A549 (cell line): Measurements from ENCODE around the gene ACTR3. TPM values are rescaled to one million over a fixed set of nuclear protein-coding genes. Genes with fewer than 3 reads are reported as not detected.
"Not testable (repeated sequence)": the region's sequence is repeated elsewhere in the genome, so short reads cannot be mapped to it uniquely, and the experiment has no call there.

Experiments used
- ATAC-seq, 2 experiments: fragments of 200-7000 bp in 1 of 2; fragments of >200 bp in 1 of 2; cut with Nextera tagmentation in 1 of 2; cut with Tn5 transposase in 1 of 2; 3 replicates each; pipeline versions ENCODE4 v1.8.0 to v1.9.1; 2018 to 2020; ENCODE audit warnings: mild to moderate bottlenecking in 1 of 2, moderate library complexity in 1 of 2
- CTCF ChIA-PET: fragments of 300-600 bp; sonication (Branson Sonifier 250); formaldehyde crosslinking; extraction: SDS; loops from one replicate; lab custom pipeline; 2021; ENCODE audit warnings: antibody characterized with exemption, inconsistent platforms; lab: Yijun Ruan, JAX
- POLR2A ChIA-PET: fragments of 350-600 bp; formaldehyde crosslinking; extraction: SDS; loops from one replicate; lab custom pipeline; 2021; ENCODE audit warnings: antibody characterized with exemption, inconsistent platforms; lab: Yijun Ruan, JAX
- DNase-seq, 2 experiments: peaks; one replicate each; pipeline versions ENCODE4 v3.0.0 to v3.0.0-alpha.2; 2011 to 2016; ENCODE audit warnings: low read depth in 1 of 2, low spot score in 1 of 2
- FAIRE-seq: peaks from 2 replicates; lab custom pipeline; 2011; peaks lifted over from hg19 to GRCh38; lab: Jason Lieb, UNC
- H3K27ac ChIP-seq, 2 experiments: fragments of >200 bp; sonication (Bioruptor Twin); formaldehyde crosslinking; 3 replicates each; pipeline ENCODE4 v1.5.1; 2016 to 2017
- H3K4me1 ChIP-seq: fragments of >200 bp; sonication (Bioruptor Twin); formaldehyde crosslinking; 3 replicates; pipeline ENCODE4 v1.6.1; 2016
- H3K4me2 ChIP-seq: fragments of >200 bp; sonication (Bioruptor Twin); formaldehyde crosslinking; 3 replicates; pipeline ENCODE4 v1.6.1; 2016
- H3K4me3 ChIP-seq: fragments of >200 bp; sonication (Bioruptor Twin); formaldehyde crosslinking; 3 replicates; pipeline ENCODE4 v1.5.1; 2016
- H3K9me3 ChIP-seq: fragments of >200 bp; sonication (Bioruptor Twin); formaldehyde crosslinking; 3 replicates; pipeline ENCODE4 v1.6.1; 2016
- EP300 ChIP-seq, 2 experiments: fragments of >200 bp; sonication (Bioruptor Twin); formaldehyde crosslinking; IDR thresholded peaks; 2 replicates in 1 of 2; 3 replicates in 1 of 2; pipeline ENCODE4 v1.6.1; 2016 to 2017
- ESRRA ChIP-seq: fragments of 150-350 bp; IDR thresholded peaks from 2 replicates; pipeline ENCODE4 v1.6.1; 2014; ENCODE audit warnings: mild to moderate bottlenecking, low read length, borderline replicate concordance
- FOSL2 ChIP-seq, 2 experiments: fragments of 450-650 bp in 1 of 2; fragments of >200 bp in 1 of 2; sonication (Bioruptor Twin) in 1 of 2; formaldehyde crosslinking; IDR thresholded peaks; 2 replicates each; pipeline versions ENCODE4 v1.5.0 to v1.6.1; 2016 to 2020; ENCODE audit warnings: mild to moderate bottlenecking in 1 of 2, moderate library complexity in 1 of 2
- GATA3 ChIP-seq: IDR thresholded peaks from 2 replicates; pipeline ENCODE4 v1.6.1; 2012; ENCODE audit warnings: borderline replicate concordance
- HDAC2 ChIP-seq: fragments of 200-600 bp; sonication (generic); IDR thresholded peaks from 2 replicates; pipeline ENCODE4 v1.6.1; 2016
- HEYL ChIP-seq: fragments of 250-450 bp; sonication (Bioruptor Pico); IDR thresholded peaks from 2 replicates; pipeline ENCODE4 v1.8.0; 2021; ENCODE audit warnings: mild to moderate bottlenecking, moderate library complexity
- HOXB13 ChIP-seq: fragments of 250-450 bp; sonication (Bioruptor Pico); IDR thresholded peaks from 2 replicates; pipeline ENCODE4 v1.5.0; 2020; ENCODE audit warnings: low read depth, mild to moderate bottlenecking, moderate library complexity
- HOXB5 ChIP-seq: fragments of 250-450 bp; sonication (Bioruptor Pico); IDR thresholded peaks from 2 replicates; pipeline ENCODE4 v1.5.0; 2020; ENCODE audit warnings: mild to moderate bottlenecking, moderate library complexity
- JUN ChIP-seq, 2 experiments: fragments of >200 bp; sonication (Bioruptor Twin); formaldehyde crosslinking; IDR thresholded peaks; 2 replicates in 1 of 2; 3 replicates in 1 of 2; pipeline ENCODE4 v1.6.1; 2016 to 2017
- KDM1A ChIP-seq: fragments of 200-600 bp; sonication (generic); IDR thresholded peaks from 2 replicates; pipeline ENCODE4 v1.6.1; 2016; ENCODE audit warnings: low read depth, mild to moderate bottlenecking
- MYC ChIP-seq: IDR thresholded peaks from 2 replicates; pipeline ENCODE4 v1.6.1; 2012; ENCODE audit warnings: mild to moderate bottlenecking, inconsistent platforms, low read length, improper control_type of control experiment, borderline replicate concordance
- NFE2L2 ChIP-seq: fragments of 150-350 bp; conservative IDR thresholded peaks from 2 replicates; pipeline ENCODE4 v1.6.1; 2014; ENCODE audit warnings: low read length
- NR3C1 ChIP-seq: fragments of >200 bp; sonication (Bioruptor Twin); formaldehyde crosslinking; IDR thresholded peaks from 3 replicates; pipeline ENCODE4 v1.6.1; 2017
- POLR2A ChIP-seq: IDR thresholded peaks from 2 replicates; pipeline ENCODE4 v1.6.1; 2012; ENCODE audit warnings: mild to moderate bottlenecking, low read length
- RARB ChIP-seq: fragments of 250-450 bp; sonication (Bioruptor Pico); IDR thresholded peaks from 2 replicates; pipeline ENCODE4 v1.8.0; 2021; ENCODE audit warnings: mild to moderate bottlenecking, moderate library complexity
- RCOR1 ChIP-seq: fragments of 150-350 bp; IDR thresholded peaks from 2 replicates; pipeline ENCODE4 v1.6.1; 2014; ENCODE audit warnings: antibody characterized with exemption, low read length, low read depth
- SREBF2 ChIP-seq: fragments of 450-650 bp; IDR thresholded peaks from 2 replicates; pipeline ENCODE4 v1.6.1; 2014; ENCODE audit warnings: mild to moderate bottlenecking, moderate library complexity
- TFCP2L1 ChIP-seq: fragments of 250-450 bp; sonication (Bioruptor Pico); IDR thresholded peaks from 2 replicates; pipeline ENCODE4 v1.5.0; 2021; ENCODE audit warnings: mild to moderate bottlenecking
- WGBS: methylation state at CpG from one replicate; pipeline ENCODE4 v1.1.6; 2017; ENCODE audit errors: missing lambda C conversion rate; 5-methylcytosine and 5-hydroxymethylcytosine counted together
- polyA plus RNA-seq, 4 experiments: library from polyadenylated mRNA; depleted of rRNA in 3 of 4; stranded (reverse); fragments of >200 nt; fragmentation: RNase III in 1 of 4; extraction: RNeasy Plus Mini Kit Qiagen cat#74134 plus additional on column Dnase treatment in 1 of 4; gene quantifications; 2 replicates in 3 of 4; 3 replicates in 1 of 4; pipeline ENCODE4 v1.2.3, GENCODE V29; 2011 to 2017
- TF ChIP-seq, protein P1 (sequence below): IDR thresholded peaks from 2 replicates; pipeline ENCODE4 v1.6.1; 2012; ENCODE audit warnings: low read depth, borderline replicate concordance
- TF ChIP-seq, protein P2 (sequence below): fragments of 200-600 bp; sonication (generic); IDR thresholded peaks from 2 replicates; pipeline ENCODE4 v1.6.1; 2016; ENCODE audit warnings: antibody characterized with exemption, mild to moderate bottlenecking, moderate library complexity
- TF ChIP-seq, protein P3 (sequence below): fragments of 450-650 bp; IDR thresholded peaks from 2 replicates; pipeline ENCODE4 v1.6.1; 2014; ENCODE audit warnings: antibody characterized with exemption
- TF ChIP-seq, protein P4 (sequence below): fragments of 150-350 bp; IDR thresholded peaks from 2 replicates; pipeline ENCODE4 v1.6.1; 2014; ENCODE audit warnings: low read depth, mild to moderate bottlenecking, low read length

ACTR3 gene
- polyA plus RNA-seq, 2 of the 4 experiments (the other 2 are of a cell fraction) = 359 to 412 TPM

DNA sequence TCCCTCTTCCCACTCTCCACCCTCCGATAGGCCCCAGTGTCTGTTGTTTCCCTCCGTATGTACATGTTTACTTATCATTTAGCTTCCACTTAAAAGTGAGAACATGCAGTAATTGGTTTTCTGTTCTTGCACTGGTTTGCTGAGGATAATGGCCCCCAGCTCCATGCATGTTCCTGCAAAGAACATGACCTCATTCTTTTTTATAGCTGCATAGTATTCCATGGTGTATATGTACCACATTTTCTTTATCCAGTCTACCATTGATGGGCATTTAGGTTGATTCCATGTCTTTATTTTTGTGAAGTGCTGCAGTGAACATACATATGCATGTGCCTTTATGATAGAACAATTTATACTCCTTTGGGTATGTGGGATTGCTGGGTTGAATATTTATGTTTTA is 55.9 kb downstream of the ACTR3 start:
- TF ChIP-seq HDAC2 (peak; percentile 29; the same call in 1 of the 2 replicates), KDM1A (peak; percentile 73; the same call in 1 of the 2 replicates)
- DNase-seq, ATAC-seq, H3K4me2 ChIP-seq, H3K9me3 ChIP-seq, POLR2A ChIA-PET, H3K27ac ChIP-seq, H3K4me1 ChIP-seq, FAIRE-seq, H3K4me3 ChIP-seq: not testable (repeated sequence)
- CTCF ChIA-PET = interaction anchor here (1.1 to 1.7 kb wide), 2 partner anchors 20 to 52 kb away, joined by 3 to 6 read pairs; no protein-coding TSS in a partner anchor
- WGBS = 92% methylated on average over 2 of the region's 2 CpGs

DNA sequence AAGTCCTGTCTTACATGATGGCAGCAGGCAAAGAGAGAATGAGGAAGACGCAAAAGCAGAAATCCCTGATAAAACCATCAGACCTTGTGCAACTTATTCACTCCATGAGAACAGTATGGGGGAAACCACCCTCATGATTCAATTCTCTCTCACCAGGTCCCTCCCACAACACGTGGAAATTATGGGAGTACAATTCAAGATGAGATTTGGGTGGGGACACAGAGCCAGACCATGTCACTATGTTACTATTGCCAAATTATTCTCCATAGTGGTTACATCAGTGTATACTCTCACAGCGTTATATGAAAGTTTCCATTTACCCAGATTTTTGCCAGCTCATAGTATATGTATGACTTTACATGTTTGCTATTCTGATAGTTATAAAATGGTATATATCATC is 61.0 kb downstream of the ACTR3 start:
- FAIRE-seq, ATAC-seq, H3K4me2 ChIP-seq, H3K9me3 ChIP-seq, POLR2A ChIA-PET, H3K4me1 ChIP-seq, DNase-seq, H3K4me3 ChIP-seq, H3K27ac ChIP-seq: not testable (repeated sequence)
- WGBS = 92% methylated on average over 3 of the region's 3 CpGs
- CTCF ChIA-PET = interaction anchor here (1.1 to 2.0 kb wide), 2 partner anchors 9 to 29 kb away, joined by 4 to 5 read pairs; no protein-coding TSS in a partner anchor

DNA sequence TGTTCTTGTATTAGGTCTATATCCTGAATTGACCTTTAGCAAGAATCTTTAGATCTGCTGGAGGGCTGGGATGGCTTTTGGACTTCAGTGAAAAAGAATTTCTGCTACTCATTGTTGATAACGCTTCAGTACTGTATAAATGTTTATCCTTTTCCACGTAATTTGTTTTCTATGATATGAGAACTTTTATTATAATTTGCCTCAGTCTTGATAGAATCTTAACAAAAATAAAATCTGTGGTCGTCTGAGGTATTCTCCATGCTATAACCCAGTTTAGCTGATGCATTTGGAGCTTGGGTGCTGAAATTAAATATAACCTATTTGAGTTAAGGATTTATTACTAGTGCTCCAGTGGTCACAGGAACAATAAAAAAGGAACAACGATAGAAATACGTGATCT is 71.1 kb downstream of the ACTR3 start:
- ATAC-seq (no peak), FAIRE-seq (no peak), DNase-seq (no peak)
- no peak for TF ChIP-seq TFCP2L1 (CRISPR knock-in tag)
- TF ChIP-seq RARB (CRISPR knock-in tag) = no peak
- TF ChIP-seq NFE2L2 = no peak
- no peak for TF ChIP-seq HOXB13 (CRISPR knock-in tag)
- TF ChIP-seq, protein P1, sequence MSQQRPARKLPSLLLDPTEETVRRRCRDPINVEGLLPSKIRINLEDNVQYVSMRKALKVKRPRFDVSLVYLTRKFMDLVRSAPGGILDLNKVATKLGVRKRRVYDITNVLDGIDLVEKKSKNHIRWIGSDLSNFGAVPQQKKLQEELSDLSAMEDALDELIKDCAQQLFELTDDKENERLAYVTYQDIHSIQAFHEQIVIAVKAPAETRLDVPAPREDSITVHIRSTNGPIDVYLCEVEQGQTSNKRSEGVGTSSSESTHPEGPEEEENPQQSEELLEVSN = no peak
- TF ChIP-seq, protein P2, sequence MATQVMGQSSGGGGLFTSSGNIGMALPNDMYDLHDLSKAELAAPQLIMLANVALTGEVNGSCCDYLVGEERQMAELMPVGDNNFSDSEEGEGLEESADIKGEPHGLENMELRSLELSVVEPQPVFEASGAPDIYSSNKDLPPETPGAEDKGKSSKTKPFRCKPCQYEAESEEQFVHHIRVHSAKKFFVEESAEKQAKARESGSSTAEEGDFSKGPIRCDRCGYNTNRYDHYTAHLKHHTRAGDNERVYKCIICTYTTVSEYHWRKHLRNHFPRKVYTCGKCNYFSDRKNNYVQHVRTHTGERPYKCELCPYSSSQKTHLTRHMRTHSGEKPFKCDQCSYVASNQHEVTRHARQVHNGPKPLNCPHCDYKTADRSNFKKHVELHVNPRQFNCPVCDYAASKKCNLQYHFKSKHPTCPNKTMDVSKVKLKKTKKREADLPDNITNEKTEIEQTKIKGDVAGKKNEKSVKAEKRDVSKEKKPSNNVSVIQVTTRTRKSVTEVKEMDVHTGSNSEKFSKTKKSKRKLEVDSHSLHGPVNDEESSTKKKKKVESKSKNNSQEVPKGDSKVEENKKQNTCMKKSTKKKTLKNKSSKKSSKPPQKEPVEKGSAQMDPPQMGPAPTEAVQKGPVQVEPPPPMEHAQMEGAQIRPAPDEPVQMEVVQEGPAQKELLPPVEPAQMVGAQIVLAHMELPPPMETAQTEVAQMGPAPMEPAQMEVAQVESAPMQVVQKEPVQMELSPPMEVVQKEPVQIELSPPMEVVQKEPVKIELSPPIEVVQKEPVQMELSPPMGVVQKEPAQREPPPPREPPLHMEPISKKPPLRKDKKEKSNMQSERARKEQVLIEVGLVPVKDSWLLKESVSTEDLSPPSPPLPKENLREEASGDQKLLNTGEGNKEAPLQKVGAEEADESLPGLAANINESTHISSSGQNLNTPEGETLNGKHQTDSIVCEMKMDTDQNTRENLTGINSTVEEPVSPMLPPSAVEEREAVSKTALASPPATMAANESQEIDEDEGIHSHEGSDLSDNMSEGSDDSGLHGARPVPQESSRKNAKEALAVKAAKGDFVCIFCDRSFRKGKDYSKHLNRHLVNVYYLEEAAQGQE = no peak
- TF ChIP-seq NR3C1 = no peak
- no peak for TF ChIP-seq HEYL (CRISPR knock-in tag)
- TF ChIP-seq SREBF2 = no peak
- TF ChIP-seq MYC = no peak
- no peak for TF ChIP-seq JUN (IDR thresholded peaks at IDR 0.05)
- TF ChIP-seq RCOR1 = no peak
- no peak for TF ChIP-seq FOSL2 (IDR thresholded peaks at IDR 0.05)
- TF ChIP-seq FOSL2 (CRISPR knock-in tag; IDR thresholded peaks at IDR 0.05) = no peak
- no peak for TF ChIP-seq EP300 (IDR thresholded peaks at IDR 0.05)
- no peak for TF ChIP-seq POLR2A
- no peak for TF ChIP-seq HOXB5 (CRISPR knock-in tag)
- no peak for TF ChIP-seq GATA3
- no peak for TF ChIP-seq ESRRA
- TF ChIP-seq, protein P3, sequence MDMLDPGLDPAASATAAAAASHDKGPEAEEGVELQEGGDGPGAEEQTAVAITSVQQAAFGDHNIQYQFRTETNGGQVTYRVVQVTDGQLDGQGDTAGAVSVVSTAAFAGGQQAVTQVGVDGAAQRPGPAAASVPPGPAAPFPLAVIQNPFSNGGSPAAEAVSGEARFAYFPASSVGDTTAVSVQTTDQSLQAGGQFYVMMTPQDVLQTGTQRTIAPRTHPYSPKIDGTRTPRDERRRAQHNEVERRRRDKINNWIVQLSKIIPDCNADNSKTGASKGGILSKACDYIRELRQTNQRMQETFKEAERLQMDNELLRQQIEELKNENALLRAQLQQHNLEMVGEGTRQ = no peak
- TF ChIP-seq, protein P4, sequence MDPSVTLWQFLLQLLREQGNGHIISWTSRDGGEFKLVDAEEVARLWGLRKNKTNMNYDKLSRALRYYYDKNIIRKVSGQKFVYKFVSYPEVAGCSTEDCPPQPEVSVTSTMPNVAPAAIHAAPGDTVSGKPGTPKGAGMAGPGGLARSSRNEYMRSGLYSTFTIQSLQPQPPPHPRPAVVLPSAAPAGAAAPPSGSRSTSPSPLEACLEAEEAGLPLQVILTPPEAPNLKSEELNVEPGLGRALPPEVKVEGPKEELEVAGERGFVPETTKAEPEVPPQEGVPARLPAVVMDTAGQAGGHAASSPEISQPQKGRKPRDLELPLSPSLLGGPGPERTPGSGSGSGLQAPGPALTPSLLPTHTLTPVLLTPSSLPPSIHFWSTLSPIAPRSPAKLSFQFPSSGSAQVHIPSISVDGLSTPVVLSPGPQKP = no peak
- no peak overlapping the region for H3K27ac ChIP-seq
- 91% methylated on average over 5 of the region's 5 CpGs for WGBS
- no peaks in the 10 kb centered on the region for H3K9me3 ChIP-seq
- peaks cover 10% of the 10 kb centered on the region for H3K4me1 ChIP-seq
- POLR2A ChIA-PET = no interaction called here
- H3K4me2 ChIP-seq = no peak overlapping the region
- no peak overlapping the region for H3K4me3 ChIP-seq
- CTCF ChIA-PET = no interaction called here
